ENCODE measurements around the gene SALL4.
"Not testable (repeated sequence)": the region's sequence is repeated elsewhere in the genome, so short reads cannot be mapped to it uniquely, and the experiment has no call there.

The SALL4 gene

DNA sequence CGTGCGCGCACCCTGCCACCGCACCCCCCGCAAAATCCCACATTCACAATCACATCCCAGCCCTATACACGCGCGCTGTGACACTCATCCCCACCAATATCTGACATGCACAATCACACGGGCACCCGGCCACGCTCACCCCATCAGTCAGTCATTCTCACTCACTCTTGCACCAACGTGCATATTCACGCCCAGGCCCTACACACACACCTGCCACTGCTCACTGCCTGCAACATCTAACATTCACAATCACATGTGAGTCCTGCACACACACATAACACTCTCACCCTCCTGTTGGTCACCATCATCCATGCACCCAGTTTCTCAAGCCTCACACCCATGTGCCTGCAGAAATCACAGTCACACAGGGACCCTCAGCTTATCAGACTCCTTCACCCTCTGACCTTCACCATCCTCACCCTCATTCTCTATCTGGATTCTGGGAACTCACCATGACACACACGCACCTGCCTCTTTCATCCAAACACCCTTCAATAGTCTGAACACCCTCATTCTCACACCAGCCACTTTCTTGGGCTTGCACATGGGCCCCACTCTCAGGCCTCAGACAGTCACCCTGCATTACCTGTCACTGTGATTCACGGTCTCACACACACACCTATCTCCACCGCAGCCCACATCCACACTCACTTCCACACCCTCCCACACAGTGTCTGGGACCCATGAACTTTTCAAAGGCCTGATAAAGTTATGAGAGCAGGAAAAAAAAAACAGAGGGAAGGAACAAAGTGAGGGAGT lies 33.4 kb downstream of the SALL4 start:
- peak overlapping the region; percentile 29 for H3K4me3 ChIP-seq (ENCODE audit: control insufficient read depth, low read depth, low read length)
- DNase-seq (ENCODE audit: low read depth): no peak

GRCh38 chr20:51767867-51768758 lies 34.2 kb downstream of the SALL4 start, which contains the start of gene ATP9A:
Gene ATP9A, minus strand, starts transcription at chr20:51768390. Its CDS starts 21 bp downstream, at chr20:51768369.
- no peak for DNase-seq (ENCODE audit: low read depth)
- peak within 1 kb of the TSS; percentile 78 for H3K4me3 ChIP-seq (ENCODE audit: control insufficient read depth, low read depth, low read length)
- TF ChIP-seq CTCF (IDR thresholded peaks at IDR 0.05; ENCODE audit: control insufficient read depth, insufficient read depth, low read depth, low read length, missing control alignments): no peak

More for the DNA sequence above, 33.4 kb downstream of the SALL4 start:
- TF ChIP-seq CTCF (IDR thresholded peaks at IDR 0.05; ENCODE audit: control insufficient read depth, insufficient read depth, low read depth, low read length, missing control alignments): no peak

DNA sequence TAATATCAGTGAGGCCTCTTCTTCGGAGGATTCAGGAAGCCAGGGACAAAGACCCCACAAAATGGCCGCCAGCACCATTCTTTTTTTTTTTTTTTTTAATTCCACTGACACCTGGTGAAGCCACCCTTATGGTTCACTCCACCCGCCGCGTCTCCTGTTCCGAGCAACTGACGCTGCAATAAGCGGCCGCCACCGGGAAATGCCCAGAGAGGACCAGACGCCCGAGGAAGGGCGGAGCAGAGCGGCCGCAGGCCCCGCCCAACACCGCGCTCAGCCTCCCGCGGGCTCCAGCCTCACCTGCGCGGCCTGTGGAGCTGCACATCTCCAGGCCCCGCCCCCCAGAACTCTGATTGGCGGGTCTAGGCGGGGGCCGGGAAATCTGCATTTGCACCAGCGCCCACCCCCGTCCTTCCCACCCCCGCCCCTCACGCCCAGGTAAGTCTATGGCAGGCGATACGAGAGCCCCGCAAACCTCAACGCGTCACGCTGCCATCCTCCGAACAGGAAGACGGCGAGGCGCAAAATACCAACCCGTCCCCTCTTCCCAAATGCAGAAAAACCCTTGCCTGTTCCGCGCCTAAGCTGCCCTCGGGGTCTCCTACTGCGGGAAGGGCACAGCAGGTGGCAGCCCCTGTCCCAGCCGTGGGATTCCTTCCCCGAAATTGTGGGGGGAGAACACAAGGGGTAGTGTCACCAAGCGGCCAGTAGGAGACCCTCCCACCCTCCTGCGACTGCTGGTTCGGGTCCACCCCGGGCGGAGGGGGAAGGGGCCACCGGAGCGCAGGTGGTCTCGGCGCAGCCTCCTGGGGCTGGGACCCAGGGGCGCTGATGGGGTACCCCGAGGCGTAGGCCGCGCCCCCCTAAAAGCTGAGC lies 35.1 kb downstream of the SALL4 start:
- peak; percentile 39 for TF ChIP-seq CTCF (IDR thresholded peaks at IDR 0.05; ENCODE audit: control insufficient read depth, insufficient read depth, low read depth, low read length, missing control alignments)

GRCh38 chr20:51765381-51765780 lies 36.9 kb downstream of the SALL4 start:
- DNase-seq (ENCODE audit: low read depth); H3K4me3 ChIP-seq (ENCODE audit: control insufficient read depth, low read depth, low read length): not testable (repeated sequence)

More for the DNA sequence above, 35.1 kb downstream of the SALL4 start:
- DNase-seq (ENCODE audit: low read depth): no peak
- H3K4me3 ChIP-seq (ENCODE audit: control insufficient read depth, low read depth, low read length): peak overlapping the region; percentile 78

GRCh38 chr20:51763965-51764602 lies 38.2 kb downstream of the SALL4 start:
- no peak overlapping the region for H3K4me3 ChIP-seq (ENCODE audit: control insufficient read depth, low read depth, low read length)
- DNase-seq (ENCODE audit: low read depth): no peak
- TF ChIP-seq CTCF (IDR thresholded peaks at IDR 0.05; ENCODE audit: control insufficient read depth, insufficient read depth, low read depth, low read length, missing control alignments): no peak

DNA sequence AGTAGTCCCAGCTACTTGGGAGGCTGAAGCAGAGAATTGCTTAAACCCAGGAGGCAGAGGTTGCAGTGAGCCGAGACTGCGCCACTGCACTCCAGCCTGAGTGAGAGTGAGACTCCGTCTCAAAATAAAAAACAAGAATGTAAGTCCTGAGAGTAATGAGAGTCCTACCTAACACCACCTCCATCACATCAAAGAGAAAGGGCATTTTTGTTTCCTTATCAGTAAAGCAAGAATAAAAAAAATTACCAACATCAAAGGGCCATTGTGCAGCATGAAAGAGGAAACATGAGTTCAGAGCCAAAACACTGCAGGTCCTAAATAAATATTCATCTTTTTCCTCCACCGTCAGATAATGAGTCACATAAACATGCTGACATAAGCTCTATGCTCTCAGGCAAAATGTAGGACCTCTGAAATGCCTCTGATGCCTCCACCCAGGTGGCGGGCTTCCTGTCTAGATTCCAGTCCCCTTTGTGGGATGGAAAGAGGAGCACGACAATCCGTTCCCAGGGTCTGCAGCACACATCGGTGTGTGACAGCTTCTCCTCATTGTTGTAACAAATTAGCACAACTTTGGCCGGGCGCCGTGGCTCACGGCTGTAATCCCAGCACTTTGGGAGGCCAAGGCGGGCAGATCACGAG lies 41.3 kb downstream of the SALL4 start:
- TF ChIP-seq CTCF (IDR thresholded peaks at IDR 0.05; ENCODE audit: control insufficient read depth, insufficient read depth, low read depth, low read length, missing control alignments): no peak

More for the DNA sequence above, 41.3 kb downstream of the SALL4 start:
- no peak overlapping the region for H3K4me3 ChIP-seq (ENCODE audit: control insufficient read depth, low read depth, low read length)
- DNase-seq (ENCODE audit: low read depth): no peak

All from AG09309 (cell line).